Activated CD4-positive, alpha-beta T cell treated with anti-CD3 and anti-CD28 coated beads, Interleukin-2, amount 10 ng/mL, durations not matched to agents 24 days and 14 days (primary cell): ENCODE results near the gene GTF2H3. TPM values are rescaled to one million over a fixed set of nuclear protein-coding genes. Genes with fewer than 3 reads are reported as not detected.

Experiments
- DNase-seq: peaks from one replicate; pipeline ENCODE4 v3.0.0; 2022
- H3K27ac Mint-ChIP-seq: one replicate; pipeline ENCODE4 v1.8.0; 2022; ENCODE audit warnings: mild to moderate bottlenecking, mixed read lengths
- H3K27me3 Mint-ChIP-seq: one replicate; pipeline ENCODE4 v1.8.0; 2022; ENCODE audit warnings: mixed read lengths
- H3K36me3 Mint-ChIP-seq: one replicate; pipeline ENCODE4 v1.8.0; 2022; ENCODE audit warnings: low read depth, mild to moderate bottlenecking, mixed read lengths
- H3K4me1 Mint-ChIP-seq: one replicate; pipeline ENCODE4 v1.8.0; 2021; ENCODE audit warnings: mixed read lengths
- H3K4me3 Mint-ChIP-seq: one replicate; pipeline ENCODE4 v1.8.0; 2022; ENCODE audit warnings: mild to moderate bottlenecking, moderate library complexity, mixed read lengths
- H3K9me3 Mint-ChIP-seq: one replicate; pipeline ENCODE4 v1.8.0; 2021; ENCODE audit warnings: mixed read lengths
- intact Hi-C: fragments of 100-400 bp; cut with micrococcal nuclease; formaldehyde crosslinking; loops from one replicate; pipeline ENCODE4 v1.15.1; 2023
- total RNA-seq: library from RNA; stranded (reverse); gene quantifications from 2 replicates; pipeline ENCODE4 v1.2.3, GENCODE V29; 2022

GTF2H3 gene
- total RNA-seq, 1 donor from 2014 or later = 69.7 TPM

DNA sequence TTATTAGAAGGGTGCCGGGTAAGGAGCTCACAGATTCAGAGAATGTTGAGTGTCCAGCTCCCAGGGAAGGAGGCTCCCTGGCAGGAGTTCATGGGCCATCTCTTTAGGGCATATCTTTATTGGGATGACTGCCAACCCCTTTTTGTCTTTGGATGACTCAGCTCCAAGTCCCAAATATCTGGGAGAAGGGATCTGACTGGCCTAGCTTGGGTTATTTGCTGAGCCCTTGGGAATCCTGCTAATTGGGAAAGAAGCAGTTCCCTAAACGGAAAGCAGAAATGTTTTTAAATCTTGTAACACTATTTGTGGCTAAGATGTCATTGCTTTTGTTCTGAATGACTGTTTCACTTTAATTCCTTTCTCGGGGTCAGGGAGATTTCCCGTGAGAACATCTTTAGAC is 19.1 kb upstream of the GTF2H3 start:
- no peak overlapping the region for H3K27ac Mint-ChIP-seq
- DNase-seq = no peak
- H3K27me3 Mint-ChIP-seq = no peaks in the 10 kb centered on the region
- H3K4me1 Mint-ChIP-seq = peaks cover 7% of the 10 kb centered on the region
- H3K9me3 Mint-ChIP-seq = no peaks in the 10 kb centered on the region
- H3K36me3 Mint-ChIP-seq = peaks cover 82% of the 10 kb centered on the region
- intact Hi-C loops = no loop called here
- H3K4me3 Mint-ChIP-seq = no peak overlapping the region

DNA sequence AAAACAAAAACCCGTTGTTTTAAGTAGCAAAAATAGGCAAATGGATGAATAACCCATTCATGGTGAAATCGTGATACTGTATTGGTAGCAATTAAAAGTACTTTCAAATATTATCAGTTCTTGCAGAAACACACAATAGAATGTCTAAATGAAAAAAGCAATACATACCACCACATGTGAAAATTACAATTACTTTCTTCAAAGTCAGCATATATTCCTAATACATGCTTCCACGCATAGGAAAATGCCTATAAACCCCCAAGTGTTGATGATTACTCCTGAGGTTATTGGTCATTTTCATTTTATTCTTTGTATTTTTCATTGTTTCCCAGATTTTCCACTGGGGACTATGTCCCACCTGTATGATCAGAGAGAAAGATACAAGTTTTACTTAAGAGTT is 16.5 kb upstream of the GTF2H3 start:
- H3K27me3 Mint-ChIP-seq = no peaks in the 10 kb centered on the region
- H3K4me1 Mint-ChIP-seq = peaks cover 6% of the 10 kb centered on the region
- no peaks in the 10 kb centered on the region for H3K9me3 Mint-ChIP-seq
- peaks cover 83% of the 10 kb centered on the region for H3K36me3 Mint-ChIP-seq
- DNase-seq = no peak
- intact Hi-C loops = no loop called here
- no peak overlapping the region for H3K4me3 Mint-ChIP-seq
- H3K27ac Mint-ChIP-seq = no peak overlapping the region

DNA sequence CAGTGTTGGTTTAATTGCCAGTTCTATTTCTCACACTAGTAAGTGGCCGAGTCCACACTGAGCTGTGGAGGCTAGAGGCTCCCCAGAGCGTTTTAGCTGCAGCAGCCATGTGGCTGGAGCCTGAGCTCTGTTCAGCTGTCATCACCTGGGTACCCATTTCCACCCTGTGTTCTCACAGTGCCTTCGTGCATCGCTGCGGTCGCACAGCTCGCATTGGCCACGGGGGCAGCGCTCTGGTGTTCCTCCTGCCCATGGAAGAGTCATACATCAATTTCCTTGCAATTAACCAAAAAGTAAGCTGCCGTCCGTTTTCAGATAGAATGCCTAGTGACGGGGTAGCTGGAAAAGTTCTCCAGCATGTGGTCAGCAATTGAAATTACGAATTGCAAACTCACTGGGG is 16.0 kb upstream of the GTF2H3 start:
- peaks cover 6% of the 10 kb centered on the region for H3K4me1 Mint-ChIP-seq
- DNase-seq = no peak

DNA sequence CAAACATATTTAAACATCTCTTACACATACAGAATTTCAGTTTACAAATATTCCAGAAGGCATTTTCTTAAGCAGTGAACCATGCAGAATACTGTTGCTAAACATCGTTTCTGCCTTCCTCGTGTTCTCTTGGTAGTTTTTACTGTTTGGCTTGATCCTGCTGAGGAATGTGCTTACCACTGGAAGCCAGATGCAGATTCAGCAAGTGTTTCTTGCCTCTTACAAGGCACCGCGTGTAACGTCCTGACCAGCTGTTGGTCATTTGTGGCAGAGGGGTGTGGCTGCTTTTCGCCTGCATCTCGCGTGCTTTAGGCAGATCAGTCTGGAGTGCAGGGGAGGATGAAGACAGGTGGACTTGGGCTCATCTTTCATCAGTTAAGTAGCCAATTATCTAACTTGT is 12.5 kb upstream of the GTF2H3 start:
- DNase-seq = no peak
- H3K9me3 Mint-ChIP-seq = no peaks in the 10 kb centered on the region
- peaks cover 4% of the 10 kb centered on the region for H3K4me1 Mint-ChIP-seq
- H3K27me3 Mint-ChIP-seq = no peaks in the 10 kb centered on the region
- H3K27ac Mint-ChIP-seq = no peak overlapping the region
- peaks cover 66% of the 10 kb centered on the region for H3K36me3 Mint-ChIP-seq
- no peak overlapping the region for H3K4me3 Mint-ChIP-seq
- intact Hi-C loops = no loop called here

More for the DNA sequence above, 16.0 kb upstream of the GTF2H3 start:
- no peaks in the 10 kb centered on the region for H3K27me3 Mint-ChIP-seq
- peaks cover 83% of the 10 kb centered on the region for H3K36me3 Mint-ChIP-seq
- H3K9me3 Mint-ChIP-seq = no peaks in the 10 kb centered on the region
- no peak overlapping the region for H3K4me3 Mint-ChIP-seq
- no peak overlapping the region for H3K27ac Mint-ChIP-seq
- intact Hi-C loops = no loop called here

DNA sequence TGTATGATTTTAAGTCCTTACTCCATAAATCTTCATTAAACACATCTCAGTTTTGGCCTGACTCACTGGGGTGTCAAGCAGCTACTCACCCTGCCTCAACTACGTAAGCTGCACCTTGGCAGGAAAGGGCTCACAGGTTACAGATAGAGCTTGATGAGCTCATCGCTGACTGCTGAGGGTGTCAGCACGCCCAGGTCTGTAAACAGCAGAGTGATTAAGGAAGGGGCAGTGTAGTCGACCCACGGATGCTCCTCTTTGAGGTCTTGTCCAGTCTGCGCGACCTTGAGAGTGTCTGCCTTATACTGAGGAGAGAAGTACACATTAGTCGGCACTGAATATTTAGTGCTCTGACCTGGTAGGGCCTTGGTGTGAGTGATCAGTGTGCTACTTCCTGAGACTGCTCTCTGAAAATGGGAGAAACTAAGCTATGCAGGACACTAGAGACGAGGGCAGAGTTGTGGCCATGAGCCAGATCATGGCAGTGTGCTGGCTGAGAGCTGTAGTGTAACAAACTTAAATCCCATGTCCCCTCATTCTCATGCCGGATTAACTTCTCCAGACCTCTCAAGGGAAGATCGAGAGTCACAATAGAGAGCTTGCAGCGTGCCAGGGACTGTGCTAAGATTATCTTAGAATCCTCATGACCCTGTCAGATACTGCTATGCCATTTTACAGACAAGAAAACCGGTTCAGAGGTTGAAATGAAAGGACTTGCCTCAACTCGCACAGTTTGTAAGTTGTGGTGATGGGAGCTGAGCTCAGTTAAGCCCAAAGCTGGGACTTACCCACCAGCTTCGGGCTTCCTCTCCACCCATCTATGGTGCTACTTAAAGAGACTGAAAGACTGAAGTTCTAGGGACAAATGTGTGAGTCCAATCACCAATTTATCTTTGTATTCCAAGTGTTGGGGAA is 11.8 kb upstream of the GTF2H3 start:
- Mint-ChIP-seq H3K36me3 (peaks cover 66% of the 10 kb centered on the region), H3K27me3 (no peaks in the 10 kb centered on the region), H3K4me1 (peaks cover 4% of the 10 kb centered on the region), H3K27ac (peak overlapping the region; percentile 14), H3K9me3 (no peaks in the 10 kb centered on the region), H3K4me3 (no peak overlapping the region)
- DNase-seq = no peak
- intact Hi-C loops = no loop called here

DNA sequence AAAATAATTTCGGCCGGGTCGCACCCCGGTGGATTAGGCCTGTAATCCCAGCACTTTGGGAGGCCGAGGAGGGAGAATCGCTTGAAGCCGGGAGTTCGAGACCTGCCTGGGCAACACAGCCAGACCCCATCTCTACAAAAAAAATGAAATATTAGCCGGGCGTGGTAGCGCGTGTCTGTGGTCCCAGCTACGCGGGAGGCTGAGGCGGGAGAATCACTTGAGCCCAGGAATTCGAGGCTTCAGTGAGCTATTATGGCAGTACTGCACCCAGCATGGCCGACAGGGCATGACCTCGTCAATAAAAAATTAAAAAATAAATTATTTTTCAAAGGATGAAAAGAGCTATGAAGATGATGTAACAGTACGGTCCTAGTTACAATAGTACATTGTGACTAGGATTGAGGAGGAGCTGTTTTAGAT is 523 bp downstream of the GTF2H3 start:
- H3K27ac Mint-ChIP-seq = peak overlapping the region; percentile 93
- intact Hi-C loops = no loop called here
- no peak for DNase-seq

DNA sequence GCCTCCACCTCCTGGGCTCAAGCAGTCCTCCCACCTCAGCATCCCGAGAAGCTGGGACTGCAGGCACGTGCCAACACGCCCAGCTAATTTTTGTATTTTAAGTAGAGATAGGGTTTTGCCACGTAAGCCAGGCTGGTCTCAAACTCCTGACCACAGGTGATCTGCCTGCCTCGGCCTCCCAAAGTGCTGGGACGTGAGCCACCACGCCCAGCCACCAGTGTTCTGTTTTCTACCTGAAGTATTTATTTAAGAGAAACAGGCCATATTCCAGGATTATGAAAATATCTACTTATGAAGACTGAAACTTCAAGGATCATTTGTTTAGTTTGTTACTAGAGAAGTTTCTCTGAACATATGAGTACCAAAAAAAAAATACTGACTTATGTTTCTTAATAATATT is 10.3 kb downstream of the GTF2H3 start:
- Mint-ChIP-seq H3K4me1 (no peaks in the 10 kb centered on the region), H3K27ac (no peak overlapping the region), H3K4me3 (no peak overlapping the region), H3K36me3 (peaks cover 32% of the 10 kb centered on the region), H3K9me3 (no peaks in the 10 kb centered on the region), H3K27me3 (no peaks in the 10 kb centered on the region)
- no peak for DNase-seq
- intact Hi-C loops = no loop called here

More for the DNA sequence above, 523 bp downstream of the GTF2H3 start:
- Mint-ChIP-seq H3K4me1 (peaks cover 17% of the 10 kb centered on the region), H3K36me3 (peaks cover 34% of the 10 kb centered on the region), H3K9me3 (no peaks in the 10 kb centered on the region), H3K27me3 (no peaks in the 10 kb centered on the region), H3K4me3 (peak overlapping the region; percentile 98)

DNA sequence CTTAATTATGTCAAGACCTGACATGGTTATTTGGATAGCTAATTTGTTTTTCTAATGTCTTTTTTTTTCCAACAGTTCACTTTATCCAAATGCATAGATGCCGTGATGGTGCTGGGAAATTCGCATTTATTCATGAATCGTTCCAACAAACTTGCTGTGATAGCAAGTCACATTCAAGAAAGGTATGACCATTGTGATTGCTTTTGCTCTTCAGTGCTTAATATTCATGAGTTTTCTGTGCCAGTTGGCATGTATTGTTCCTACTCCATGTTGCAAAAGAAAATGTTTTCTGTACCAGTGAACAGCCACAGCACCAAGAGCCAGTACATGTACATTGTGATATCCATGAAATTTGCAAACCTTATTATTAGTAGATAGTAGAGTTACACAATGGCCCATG is 11.8 kb downstream of the GTF2H3 start:
- Mint-ChIP-seq H3K36me3 (peaks cover 33% of the 10 kb centered on the region), H3K27me3 (no peaks in the 10 kb centered on the region), H3K27ac (no peak overlapping the region), H3K9me3 (no peaks in the 10 kb centered on the region), H3K4me3 (no peak overlapping the region), H3K4me1 (no peaks in the 10 kb centered on the region)
- DNase-seq = no peak
- intact Hi-C loops = no loop called here

DNA sequence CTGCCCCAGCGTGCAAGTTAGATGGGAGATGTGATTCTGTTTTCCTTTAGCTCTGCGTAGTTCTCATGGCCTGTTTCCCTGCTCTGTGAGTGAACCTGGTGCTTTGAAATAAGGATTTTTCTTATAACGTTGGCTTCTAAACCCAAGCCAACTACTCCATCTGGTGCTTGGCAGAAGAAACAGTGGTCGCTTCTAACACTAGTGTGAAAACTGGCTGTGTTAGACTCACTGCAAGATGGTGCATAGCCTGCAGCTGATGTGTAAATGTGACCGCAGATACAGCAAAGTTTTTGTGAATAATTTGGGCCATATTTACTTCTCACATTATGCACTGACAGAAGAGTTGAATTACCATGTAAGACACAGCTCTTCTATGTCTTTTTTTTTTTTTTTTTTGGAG is 12.2 kb downstream of the GTF2H3 start:
- H3K27ac Mint-ChIP-seq = no peak overlapping the region

DNA sequence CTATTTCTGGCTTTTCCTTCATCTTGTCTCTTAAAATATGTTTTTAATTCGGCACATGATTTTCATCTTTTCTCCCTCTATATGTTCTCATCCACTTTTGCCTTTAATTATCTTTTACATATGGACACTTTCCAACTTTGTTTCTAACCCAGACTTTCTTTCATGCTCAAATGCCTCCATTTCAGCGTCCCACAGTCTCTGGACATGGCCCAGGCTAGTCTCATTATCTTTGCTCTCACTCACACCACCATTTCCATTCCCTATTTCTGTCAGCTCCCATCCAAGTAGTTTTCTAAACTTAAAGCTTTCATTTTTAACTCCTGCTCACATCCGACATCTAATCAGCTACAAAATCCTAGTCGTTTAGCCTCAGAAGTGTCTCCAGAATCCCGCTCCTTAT is 14.8 kb downstream of the GTF2H3 start:
- Mint-ChIP-seq H3K27me3 (no peaks in the 10 kb centered on the region), H3K36me3 (peaks cover 38% of the 10 kb centered on the region), H3K9me3 (no peaks in the 10 kb centered on the region), H3K4me1 (no peaks in the 10 kb centered on the region), H3K4me3 (no peak overlapping the region), H3K27ac (peak overlapping the region; percentile 23)
- no peak for DNase-seq
- intact Hi-C loops = no loop called here

More for the DNA sequence above, 12.2 kb downstream of the GTF2H3 start:
- Mint-ChIP-seq H3K4me1 (no peaks in the 10 kb centered on the region), H3K4me3 (no peak overlapping the region), H3K36me3 (peaks cover 35% of the 10 kb centered on the region), H3K9me3 (no peaks in the 10 kb centered on the region), H3K27me3 (no peaks in the 10 kb centered on the region)
- intact Hi-C loops = no loop called here
- DNase-seq = no peak

DNA sequence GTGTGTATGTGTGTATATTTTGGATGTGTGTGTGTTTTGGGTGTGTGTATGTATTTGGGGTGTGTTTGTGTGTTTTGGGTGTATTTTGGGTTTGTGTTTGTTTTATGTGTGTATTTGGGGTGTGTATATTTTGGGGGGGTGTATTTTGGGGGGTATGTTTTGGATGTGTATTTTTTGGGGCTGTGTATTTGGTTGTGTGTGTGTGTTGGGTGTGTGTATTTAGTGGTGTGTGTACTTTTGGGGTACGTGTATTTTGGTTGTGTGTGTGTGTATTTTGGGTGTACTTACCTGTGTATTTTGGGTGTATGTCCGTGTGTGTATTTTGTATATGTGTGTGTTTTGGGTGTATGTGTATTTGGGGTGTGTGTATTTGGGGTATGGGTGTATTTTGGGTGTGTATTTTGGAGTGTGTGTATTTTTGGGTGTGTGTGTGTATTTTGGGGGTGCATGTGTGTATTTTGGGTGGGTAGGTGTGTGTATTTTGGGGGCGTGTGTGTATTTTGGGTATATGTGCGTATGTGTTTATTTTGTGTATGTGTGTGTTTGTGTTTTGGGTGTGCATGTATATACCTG is 20.6 kb downstream of the GTF2H3 start:
- H3K9me3 Mint-ChIP-seq = no peaks in the 10 kb centered on the region
- intact Hi-C loops = no loop called here
- H3K36me3 Mint-ChIP-seq = peaks cover 45% of the 10 kb centered on the region
- H3K4me1 Mint-ChIP-seq = peaks cover 5% of the 10 kb centered on the region
- DNase-seq = no peak
- H3K4me3 Mint-ChIP-seq = no peak overlapping the region
- H3K27me3 Mint-ChIP-seq = no peaks in the 10 kb centered on the region
- no peak overlapping the region for H3K27ac Mint-ChIP-seq

DNA sequence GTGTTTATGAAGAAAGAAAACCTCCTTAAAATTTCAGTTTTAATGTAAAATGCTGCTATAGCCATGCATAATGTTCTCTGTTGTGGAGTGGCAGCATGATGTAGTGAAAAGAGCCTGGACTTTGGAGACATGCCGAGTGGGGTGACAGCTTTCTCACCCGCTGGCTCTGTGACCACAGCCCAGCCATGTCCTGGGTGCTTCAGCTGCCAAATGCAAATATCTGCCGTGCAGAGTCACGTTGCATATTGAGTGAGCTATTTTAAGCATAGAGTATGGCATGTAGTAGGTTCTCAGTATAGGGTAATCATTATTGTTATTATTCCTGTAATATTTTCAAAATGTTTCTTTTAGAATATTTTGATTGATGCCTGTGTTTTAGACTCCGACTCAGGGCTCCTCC is 21.8 kb downstream of the GTF2H3 start:
- H3K27me3 Mint-ChIP-seq = no peaks in the 10 kb centered on the region

DNA sequence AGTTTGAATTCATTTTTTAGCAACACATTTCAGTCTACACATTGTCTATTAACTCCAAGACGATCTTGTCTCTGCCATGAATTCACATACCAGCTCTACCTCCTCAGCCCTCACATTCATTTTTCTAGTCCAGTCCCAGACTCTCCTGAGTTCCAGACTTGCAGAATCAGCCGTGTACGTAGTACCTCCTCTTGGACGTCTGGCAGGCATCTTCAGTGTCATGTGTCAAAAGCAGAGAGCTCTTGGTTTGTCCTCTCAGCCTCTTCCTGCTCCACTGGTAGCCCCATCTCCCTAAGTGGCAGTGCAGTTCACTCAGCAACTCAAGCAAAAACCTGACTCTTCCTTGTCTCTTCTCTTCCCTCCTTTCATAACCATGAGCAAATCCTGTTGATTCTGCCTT is 22.8 kb downstream of the GTF2H3 start:
- H3K27me3 Mint-ChIP-seq = no peaks in the 10 kb centered on the region
- peaks cover 49% of the 10 kb centered on the region for H3K36me3 Mint-ChIP-seq
- no peak overlapping the region for H3K27ac Mint-ChIP-seq
- H3K4me1 Mint-ChIP-seq = peaks cover 14% of the 10 kb centered on the region
- intact Hi-C loops = no loop called here
- no peaks in the 10 kb centered on the region for H3K9me3 Mint-ChIP-seq
- no peak for DNase-seq
- no peak overlapping the region for H3K4me3 Mint-ChIP-seq

More for the DNA sequence above, 21.8 kb downstream of the GTF2H3 start:
- Mint-ChIP-seq H3K9me3 (no peaks in the 10 kb centered on the region), H3K27ac (no peak overlapping the region), H3K4me1 (peaks cover 14% of the 10 kb centered on the region), H3K36me3 (peaks cover 50% of the 10 kb centered on the region), H3K4me3 (no peak overlapping the region)
- DNase-seq = no peak
- intact Hi-C loops = no loop called here

DNA sequence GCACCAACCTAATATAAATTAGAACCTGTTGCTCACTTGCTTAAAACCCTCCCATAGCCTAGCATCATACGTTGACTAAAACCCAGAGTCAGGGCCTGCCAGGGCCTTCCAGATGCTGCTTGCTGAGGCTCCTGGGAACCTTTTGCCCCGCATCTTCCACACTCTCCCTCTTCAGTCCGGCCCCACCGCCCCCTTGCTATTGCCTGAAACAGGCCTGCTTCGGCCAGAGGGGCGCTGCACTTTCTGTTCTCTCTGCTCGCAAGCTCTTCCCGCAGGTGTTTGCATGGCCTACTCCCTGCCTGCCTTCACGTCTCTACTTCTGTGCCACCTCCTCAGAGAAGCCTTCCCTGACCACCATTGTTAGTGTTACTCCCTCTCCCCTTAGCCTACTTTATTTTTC is 23.6 kb downstream of the GTF2H3 start:
- Mint-ChIP-seq H3K4me1 (peaks cover 14% of the 10 kb centered on the region), H3K27me3 (no peaks in the 10 kb centered on the region), H3K36me3 (peaks cover 44% of the 10 kb centered on the region), H3K4me3 (no peak overlapping the region), H3K9me3 (no peaks in the 10 kb centered on the region), H3K27ac (no peak overlapping the region)
- DNase-seq = no peak
- intact Hi-C loops = no loop called here
